ENCODE measurements around the gene PLET1.

GRCh38 chr11:112304914-112305313, 44.3 kb upstream of the PLET1 start:
- TF ChIP-seq GATA2 (IDR thresholded peaks at IDR 0.05; ENCODE audit: insufficient read depth, insufficient read length, low read depth, low read length) (no peak), CTCF (IDR thresholded peaks at IDR 0.05; ENCODE audit: extremely low read depth in 1 of 2, insufficient read depth in 1 of 2, low read depth in 1 of 2, low read length in 2 of 2) (no peak), EZH2 (IDR thresholded peaks at IDR 0.05; ENCODE audit: borderline replicate concordance, low read depth, low read length, severe bottlenecking) (no peak)

Measured in endothelial cell of umbilical vein (primary cell).